ENCODE data around the gene TRIM28.

Gene TRIM28

GRCh38 chr19:58552655-58553054, 8.8 kb downstream of the TRIM28 start:
- no peak for TF ChIP-seq TAF1 (IDR thresholded peaks at IDR 0.05; ENCODE audit: borderline replicate concordance, insufficient read depth, low read length)
- TF ChIP-seq SIN3A (IDR thresholded peaks at IDR 0.05; ENCODE audit: borderline replicate concordance, insufficient read depth, low read length), result no peak
- no peak for TF ChIP-seq FOXP2 (optimal IDR thresholded peaks at IDR 0.05; ENCODE audit: borderline replicate concordance, extremely low read depth, extremely low read length, insufficient read depth)
- TF ChIP-seq POLR2AphosphoS5 (IDR thresholded peaks at IDR 0.05; ENCODE audit: low read depth, low read length), result no peak
- TF ChIP-seq REST (IDR thresholded peaks at IDR 0.05; ENCODE audit: insufficient read depth in 1 of 2, low read depth in 2 of 2, low read length in 2 of 2), result no peak

- TF ChIP-seq TAF1 (IDR thresholded peaks at IDR 0.05; ENCODE audit: borderline replicate concordance, insufficient read depth, low read length) (no peak), REST (IDR thresholded peaks at IDR 0.05; ENCODE audit: insufficient read depth in 1 of 2, low read depth in 2 of 2, low read length in 2 of 2) (no peak), FOXP2 (optimal IDR thresholded peaks at IDR 0.05; ENCODE audit: borderline replicate concordance, extremely low read depth, extremely low read length, insufficient read depth) (no peak), SIN3A (IDR thresholded peaks at IDR 0.05; ENCODE audit: borderline replicate concordance, insufficient read depth, low read length) (no peak), POLR2AphosphoS5 (IDR thresholded peaks at IDR 0.05; ENCODE audit: low read depth, low read length) (no peak; the same call in 1 of the 2 replicates)
Observed at GRCh38 chr19:58553799-58554493, 10.1 kb downstream of the TRIM28 start.

GRCh38 chr19:58554494-58555368, 10.9 kb downstream of the TRIM28 start, which contains the start of gene CHMP2A:
TSS of gene CHMP2A (minus strand) at chr19:58555105. CDS start at chr19:58554212, 893 bp downstream.
- TF ChIP-seq FOXP2 (optimal IDR thresholded peaks at IDR 0.05; ENCODE audit: borderline replicate concordance, extremely low read depth, extremely low read length, insufficient read depth), result peak; percentile 79
- peak; percentile 61 for TF ChIP-seq TAF1 (IDR thresholded peaks at IDR 0.05; ENCODE audit: borderline replicate concordance, insufficient read depth, low read length)
- TF ChIP-seq SIN3A (IDR thresholded peaks at IDR 0.05; ENCODE audit: borderline replicate concordance, insufficient read depth, low read length), result peak; percentile 61; the same call in 1 of the 2 replicates
- peak; percentile 97 for TF ChIP-seq POLR2AphosphoS5 (IDR thresholded peaks at IDR 0.05; ENCODE audit: low read depth, low read length)
- no peak; a peak in 1 of 4 replicates for TF ChIP-seq REST (IDR thresholded peaks at IDR 0.05; ENCODE audit: insufficient read depth in 1 of 2, low read depth in 2 of 2, low read length in 2 of 2)

GRCh38 chr19:58555369-58555885, 11.6 kb downstream of the TRIM28 start:
- TF ChIP-seq POLR2AphosphoS5 (IDR thresholded peaks at IDR 0.05; ENCODE audit: low read depth, low read length) (no peak), TAF1 (IDR thresholded peaks at IDR 0.05; ENCODE audit: borderline replicate concordance, insufficient read depth, low read length) (no peak)

- TF ChIP-seq POLR2AphosphoS5 (IDR thresholded peaks at IDR 0.05; ENCODE audit: low read depth, low read length), result no peak
- no peak for TF ChIP-seq TAF1 (IDR thresholded peaks at IDR 0.05; ENCODE audit: borderline replicate concordance, insufficient read depth, low read length)
- no peak for TF ChIP-seq REST (IDR thresholded peaks at IDR 0.05; ENCODE audit: insufficient read depth in 1 of 2, low read depth in 2 of 2, low read length in 2 of 2)
- TF ChIP-seq FOXP2 (optimal IDR thresholded peaks at IDR 0.05; ENCODE audit: borderline replicate concordance, extremely low read depth, extremely low read length, insufficient read depth), result no peak
- no peak for TF ChIP-seq SIN3A (IDR thresholded peaks at IDR 0.05; ENCODE audit: borderline replicate concordance, insufficient read depth, low read length)
Observed at GRCh38 chr19:58555920-58556621, 12.2 kb downstream of the TRIM28 start.

Measured in PFSK-1 (cell line).